GM19025 (cell line): ENCODE measurements around the gene BCL2L2.
"Not testable (repeated sequence)": the region's sequence is repeated elsewhere in the genome, so short reads cannot be mapped to it uniquely, and the experiment has no call there.

Experiments
- ATAC-seq: cut with Tn5 transposase; IDR thresholded peaks from one replicate; pipeline ENCODE4 v1.9.1; 2021; ENCODE audit warnings: mild to moderate bottlenecking, low read depth, moderate library complexity; ENCODE audit not compliant: unreplicated experiment

Gene BCL2L2

DNA sequence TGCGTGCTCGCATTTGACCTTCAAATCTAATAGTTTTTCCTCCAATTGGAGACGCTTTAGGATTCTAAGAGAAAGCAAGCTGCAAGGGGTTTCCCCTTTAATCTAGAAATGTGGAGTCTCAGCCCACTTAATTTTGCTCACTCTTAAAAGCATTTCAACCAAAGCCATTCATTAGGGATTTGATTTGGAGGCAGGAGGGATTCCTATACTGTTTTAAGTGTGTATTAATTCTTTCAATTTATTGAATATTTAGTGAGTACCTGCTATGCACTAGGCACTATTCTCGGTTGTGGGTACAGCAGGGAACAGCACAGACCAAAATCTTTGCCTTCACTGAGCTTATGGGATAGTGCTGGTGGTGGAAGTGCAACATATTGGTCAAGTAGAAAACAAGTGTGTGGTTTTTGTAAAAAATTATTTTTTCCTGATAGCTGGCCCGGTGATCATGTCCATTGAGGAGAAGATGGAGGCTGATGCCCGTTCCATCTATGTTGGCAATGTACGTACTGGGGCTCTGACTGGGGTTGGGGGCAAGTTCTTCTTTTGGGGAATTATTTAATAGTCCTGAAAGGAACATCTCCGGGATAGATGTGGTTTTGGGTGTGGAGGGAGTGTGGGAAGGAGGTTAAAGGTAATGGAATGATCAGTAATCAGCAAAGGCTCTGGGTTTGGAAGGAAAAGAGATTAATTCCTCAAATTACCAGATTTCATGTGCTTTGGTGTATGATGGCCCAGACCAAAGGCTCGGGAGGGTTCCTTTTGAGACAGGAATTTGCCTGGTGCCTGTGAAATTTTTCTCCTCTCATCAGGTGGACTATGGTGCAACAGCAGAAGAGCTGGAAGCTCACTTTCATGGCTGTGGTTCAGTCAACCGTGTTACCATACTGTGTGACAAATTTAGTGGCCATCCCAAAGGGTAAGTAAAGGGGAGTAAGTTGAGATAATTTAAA is 16.2 kb downstream of the BCL2L2 start:
- no peak for ATAC-seq

DNA sequence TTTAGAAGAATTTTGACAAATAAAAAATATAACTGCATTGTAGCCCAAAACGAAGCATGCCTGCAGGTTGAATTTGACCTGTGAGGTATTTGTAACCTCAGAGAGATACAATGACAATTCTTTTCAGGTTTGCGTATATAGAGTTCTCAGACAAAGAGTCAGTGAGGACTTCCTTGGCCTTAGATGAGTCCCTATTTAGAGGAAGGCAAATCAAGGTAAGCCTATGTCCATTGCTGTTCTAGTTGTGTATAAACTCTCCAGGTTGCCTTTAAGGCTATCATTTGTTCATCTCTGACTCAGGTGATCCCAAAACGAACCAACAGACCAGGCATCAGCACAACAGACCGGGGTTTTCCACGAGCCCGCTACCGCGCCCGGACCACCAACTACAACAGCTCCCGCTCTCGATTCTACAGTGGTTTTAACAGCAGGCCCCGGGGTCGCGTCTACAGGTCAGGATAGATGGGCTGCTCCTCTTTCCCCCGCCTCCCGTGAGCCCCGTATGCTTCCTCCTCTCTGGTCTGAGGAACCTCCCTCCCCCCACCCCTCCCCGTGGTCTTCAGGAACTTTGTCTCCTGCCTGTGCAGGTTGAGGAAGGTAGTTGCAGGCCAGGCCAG is 17.3 kb downstream of the BCL2L2 start:
- no peak for ATAC-seq

GRCh38 chr14:23324455-23324846 is 17.8 kb downstream of the BCL2L2 start:
- no peak for ATAC-seq

DNA sequence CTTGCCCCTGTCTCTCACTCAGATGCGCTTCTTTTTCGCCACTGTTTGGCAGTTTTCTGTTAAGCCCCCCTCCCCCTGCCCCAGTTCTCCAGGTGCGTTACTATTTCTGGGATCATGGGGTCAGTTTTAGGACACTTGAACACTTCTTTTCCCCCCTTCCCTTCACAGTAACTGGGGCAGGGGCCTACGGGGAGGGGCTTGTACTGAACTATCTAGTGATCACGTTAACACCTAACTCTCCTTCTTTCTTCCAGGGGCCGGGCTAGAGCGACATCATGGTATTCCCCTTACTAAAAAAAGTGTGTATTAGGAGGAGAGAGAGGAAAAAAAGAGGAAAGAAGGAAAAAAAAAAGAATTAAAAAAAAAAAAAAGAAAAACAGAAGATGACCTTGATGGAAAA is 18.4 kb downstream of the BCL2L2 start:
- ATAC-seq, result no peak

DNA sequence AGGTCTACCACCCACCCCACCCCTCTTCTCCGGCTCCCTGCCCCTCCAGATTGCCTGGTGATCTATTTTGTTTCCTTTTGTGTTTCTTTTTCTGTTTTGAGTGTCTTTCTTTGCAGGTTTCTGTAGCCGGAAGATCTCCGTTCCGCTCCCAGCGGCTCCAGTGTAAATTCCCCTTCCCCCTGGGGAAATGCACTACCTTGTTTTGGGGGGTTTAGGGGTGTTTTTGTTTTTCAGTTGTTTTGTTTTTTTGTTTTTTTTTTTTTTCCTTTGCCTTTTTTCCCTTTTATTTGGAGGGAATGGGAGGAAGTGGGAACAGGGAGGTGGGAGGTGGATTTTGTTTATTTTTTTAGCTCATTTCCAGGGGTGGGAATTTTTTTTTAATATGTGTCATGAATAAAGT is 19.1 kb downstream of the BCL2L2 start:
- ATAC-seq, result not testable (repeated sequence)

GRCh38 chr14:23326491-23327332 is 20.1 kb downstream of the BCL2L2 start:
- no peak for ATAC-seq

- no peak for ATAC-seq
Observed at GRCh38 chr14:23327947-23328744, 21.5 kb downstream of the BCL2L2 start.

- ATAC-seq, result no peak
Observed at GRCh38 chr14:23335623-23336022, 29.0 kb downstream of the BCL2L2 start.

GRCh38 chr14:23339506-23340268 is 33.1 kb downstream of the BCL2L2 start:
- no peak for ATAC-seq

DNA sequence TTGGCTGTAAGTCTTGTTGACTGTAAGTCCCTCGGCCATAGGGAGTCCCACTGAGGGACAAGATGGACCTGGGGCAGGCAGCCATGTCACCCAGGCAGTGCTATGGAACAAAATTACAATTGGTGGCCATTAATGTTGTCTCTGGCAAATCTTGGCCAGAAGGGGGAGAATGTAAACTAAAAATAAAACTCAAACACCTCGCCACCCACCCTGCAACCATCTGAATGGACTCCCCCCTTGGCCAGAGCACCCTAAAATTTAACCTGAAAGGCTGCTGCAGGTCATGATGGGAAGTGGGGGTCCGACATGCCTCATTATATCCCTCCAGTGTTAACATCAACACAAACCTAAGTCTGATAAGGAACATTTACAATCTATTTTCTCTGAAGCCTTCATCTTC is 37.8 kb downstream of the BCL2L2 start:
- ATAC-seq, result no peak

GRCh38 chr14:23345987-23346692 is 39.5 kb downstream of the BCL2L2 start:
- ATAC-seq, result no peak

DNA sequence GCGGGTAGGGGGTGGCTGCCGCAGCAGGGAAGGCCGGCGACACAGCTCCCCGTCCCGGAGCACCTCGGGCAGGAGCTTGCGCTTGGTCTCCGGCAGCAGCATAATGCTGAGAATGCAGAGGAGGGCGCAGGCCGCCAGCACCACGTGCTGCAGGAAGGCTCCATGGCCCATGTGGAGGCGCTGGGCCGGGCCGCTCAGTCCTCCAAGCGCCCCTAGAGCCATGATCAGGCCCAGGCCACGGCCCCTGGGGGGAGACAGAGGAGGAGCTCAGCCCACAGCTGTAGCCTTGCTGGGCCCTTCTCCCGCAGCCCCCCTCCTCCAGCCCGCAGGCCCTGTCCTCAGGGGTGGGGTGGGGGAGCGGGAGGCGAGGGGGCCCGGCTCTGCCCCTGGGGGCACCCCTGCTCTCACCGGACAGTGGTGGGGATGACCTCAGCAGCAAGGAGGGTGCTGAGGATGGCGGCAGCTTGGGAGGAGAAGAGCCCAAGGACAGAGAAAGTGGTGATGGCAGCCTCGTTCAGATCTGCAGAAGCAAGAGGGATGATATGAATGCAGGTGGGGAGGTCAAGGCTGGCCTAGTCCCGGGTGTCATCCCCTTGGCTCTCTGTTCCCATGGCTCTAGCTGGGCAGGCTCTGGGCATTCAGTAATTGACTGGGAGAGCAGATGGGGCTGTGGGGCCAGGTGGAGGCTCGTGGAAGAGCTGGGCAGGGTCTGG is 40.2 kb downstream of the BCL2L2 start:
- ATAC-seq, result no peak

DNA sequence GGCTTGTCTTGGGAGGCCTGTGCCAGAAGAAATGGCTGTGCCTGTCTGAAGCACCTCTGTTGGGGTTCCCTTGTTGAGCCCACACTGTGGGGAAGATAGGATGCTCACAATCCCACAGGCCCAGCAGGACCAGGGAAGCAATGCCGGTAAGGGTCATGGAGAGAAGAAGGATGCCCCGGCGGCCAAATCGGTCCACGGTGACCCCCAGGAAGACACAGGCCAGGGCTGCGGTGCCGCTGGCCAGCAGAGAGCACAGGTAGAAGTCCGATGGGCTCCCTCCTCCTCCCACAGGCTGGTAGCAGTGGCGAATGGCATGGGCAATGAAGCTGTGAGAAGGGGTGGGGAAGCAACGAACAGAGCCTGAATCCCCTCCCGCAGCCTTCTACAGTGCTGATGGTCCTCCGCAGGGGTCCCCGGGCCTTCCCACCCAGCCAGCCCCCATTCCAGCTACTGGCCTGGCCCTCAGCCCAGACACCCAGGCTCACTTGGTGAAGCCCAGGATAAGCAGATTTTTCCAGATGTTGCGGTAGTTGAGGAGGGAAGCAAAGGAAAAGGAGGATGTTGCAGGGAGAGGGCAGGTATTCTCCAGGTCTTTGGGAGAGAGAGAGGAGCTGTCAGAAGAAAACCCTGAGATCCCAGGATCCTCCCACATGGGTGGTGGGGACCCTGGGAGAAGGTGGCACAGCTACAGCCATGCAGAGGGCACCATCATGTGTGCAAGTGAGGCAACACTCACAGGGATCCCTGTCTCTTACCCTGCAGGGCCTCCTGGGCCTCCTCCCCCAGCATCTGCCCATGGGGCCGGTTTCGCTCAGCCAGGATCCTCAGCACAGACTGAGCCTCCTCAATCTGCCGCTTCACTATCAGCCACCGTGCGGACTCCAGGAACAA is 41.0 kb downstream of the BCL2L2 start:
- ATAC-seq, result no peak

- ATAC-seq, result no peak
Observed at GRCh38 chr14:23348297-23348655, 41.6 kb downstream of the BCL2L2 start.

DNA sequence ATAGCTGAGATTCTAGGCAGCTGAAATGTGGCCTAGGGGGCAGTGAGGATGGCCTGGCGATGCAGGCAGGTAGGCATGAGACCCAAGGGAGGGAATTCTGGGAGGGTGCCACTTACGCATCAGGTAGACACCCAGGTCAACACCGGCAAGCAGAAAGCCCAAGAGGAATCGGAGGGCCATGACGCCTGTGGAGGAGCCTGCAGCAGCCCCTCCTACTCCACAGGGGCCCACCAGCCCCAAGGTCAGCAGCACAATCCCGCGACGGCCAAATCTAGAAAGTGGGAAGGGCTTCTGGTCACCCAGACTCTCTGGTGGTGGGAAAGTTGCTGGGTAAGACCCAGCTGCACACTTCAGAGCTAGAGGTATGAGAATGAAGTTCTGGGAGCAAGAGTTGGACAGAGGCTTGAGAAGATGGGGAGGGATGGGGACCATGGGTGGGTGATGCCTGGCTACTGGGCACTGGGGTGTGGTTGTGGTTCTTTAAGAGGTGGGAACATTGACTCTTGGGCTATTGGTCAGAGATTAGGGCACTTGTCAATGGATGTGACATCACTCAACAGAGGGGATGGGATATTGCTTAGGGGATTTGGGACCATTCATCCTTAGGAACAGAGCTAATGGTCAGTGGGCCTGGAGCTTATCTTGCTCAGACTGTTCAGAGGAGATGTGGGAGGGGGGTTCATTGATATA is 42.7 kb downstream of the BCL2L2 start:
- ATAC-seq, result no peak

DNA sequence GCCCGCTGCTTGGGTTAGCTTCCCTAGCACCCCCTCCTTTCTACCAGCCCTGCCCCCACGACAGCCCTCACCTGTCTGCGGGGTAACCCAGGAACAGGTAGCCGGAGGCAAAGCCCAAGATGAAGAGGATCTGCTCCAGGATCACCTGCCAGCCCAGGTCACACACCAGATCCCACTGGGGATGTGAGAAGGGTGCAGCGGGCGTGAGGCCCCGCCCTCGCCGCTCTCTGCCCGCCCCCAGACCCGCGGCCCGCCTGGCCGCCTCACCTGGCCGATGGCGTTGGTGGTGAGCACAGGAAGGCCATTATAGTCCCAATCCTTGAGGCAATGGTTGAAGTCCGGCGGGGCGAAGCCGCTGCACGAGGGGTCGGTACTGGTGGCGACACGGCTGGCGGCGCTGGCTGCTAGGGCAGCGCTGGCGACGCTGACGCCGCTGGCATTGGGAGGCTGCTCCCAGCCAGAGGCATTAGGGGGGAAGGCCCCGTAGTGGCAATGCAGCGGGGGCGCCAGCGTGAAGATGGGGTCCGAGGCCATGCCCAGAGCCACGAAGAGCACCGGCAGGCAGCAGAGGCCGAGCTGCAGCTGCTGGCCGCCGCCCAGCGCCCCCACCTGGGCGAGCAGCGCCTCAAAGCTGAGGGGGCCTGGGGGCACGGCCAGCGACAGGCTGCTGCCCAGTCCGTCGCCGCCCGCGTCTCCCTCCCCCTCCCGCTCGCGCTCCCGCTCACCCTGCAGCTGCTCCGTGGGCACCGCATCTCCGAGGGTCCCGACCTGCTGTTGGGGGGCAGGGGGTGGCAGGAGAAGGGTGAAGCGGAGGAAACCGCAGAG is 45.3 kb downstream of the BCL2L2 start:
- ATAC-seq, result no peak
